ENCODE data around the gene PHC2. TPM values are rescaled to one million over a fixed set of nuclear protein-coding genes. Genes with fewer than 3 reads are reported as not detected.

PHC2 gene
- total RNA-seq, 1 donor from 2014 or later = 99.5 TPM

- Mint-ChIP-seq H3K36me3 (no peaks in the 10 kb centered on the region), H3K9me3 (no peaks in the 10 kb centered on the region), H3K4me3 (peak overlapping the region; percentile 70), H3K27me3 (ENCODE audit: low read depth) (no peaks in the 10 kb centered on the region), H3K27ac (peak overlapping the region; percentile 81), H3K4me1 (peaks cover 79% of the 10 kb centered on the region)
- no peak for DNase-seq (ENCODE audit: low spot score in 2 of 2, unreplicated experiment in 2 of 2)
- TF ChIP-seq CTCF (IDR thresholded peaks at IDR 0.05; ENCODE audit: unreplicated experiment) = no peak
Measured at GRCh38 chr1:33348676-33349080, 82.2 kb downstream of the PHC2 start.

GRCh38 chr1:33348194-33348593 is 82.7 kb downstream of the PHC2 start:
- H3K27ac Mint-ChIP-seq = peak overlapping the region; percentile 81
- no peak for DNase-seq (ENCODE audit: low spot score in 2 of 2, unreplicated experiment in 2 of 2)
- H3K4me1 Mint-ChIP-seq = peaks cover 77% of the 10 kb centered on the region
- no peaks in the 10 kb centered on the region for H3K36me3 Mint-ChIP-seq
- TF ChIP-seq CTCF (IDR thresholded peaks at IDR 0.05; ENCODE audit: unreplicated experiment) = no peak
- no peaks in the 10 kb centered on the region for H3K27me3 Mint-ChIP-seq (ENCODE audit: low read depth)
- H3K9me3 Mint-ChIP-seq = no peaks in the 10 kb centered on the region
- peak overlapping the region; percentile 70 for H3K4me3 Mint-ChIP-seq

- DNase-seq (ENCODE audit: low spot score in 2 of 2, unreplicated experiment in 2 of 2) = no peak
- no peaks in the 10 kb centered on the region for H3K36me3 Mint-ChIP-seq
- H3K27ac Mint-ChIP-seq = peak overlapping the region; percentile 81
- H3K4me1 Mint-ChIP-seq = peaks cover 76% of the 10 kb centered on the region
- peak overlapping the region; percentile 70 for H3K4me3 Mint-ChIP-seq
- no peaks in the 10 kb centered on the region for H3K27me3 Mint-ChIP-seq (ENCODE audit: low read depth)
- TF ChIP-seq CTCF (IDR thresholded peaks at IDR 0.05; ENCODE audit: unreplicated experiment) = no peak
- no peaks in the 10 kb centered on the region for H3K9me3 Mint-ChIP-seq
Measured at GRCh38 chr1:33347650-33347992, 83.3 kb downstream of the PHC2 start.

- Mint-ChIP-seq H3K36me3 (no peaks in the 10 kb centered on the region), H3K4me3 (peak overlapping the region; percentile 70), H3K27ac (peak overlapping the region; percentile 81), H3K4me1 (peaks cover 76% of the 10 kb centered on the region), H3K27me3 (ENCODE audit: low read depth) (no peaks in the 10 kb centered on the region), H3K9me3 (no peaks in the 10 kb centered on the region)
- TF ChIP-seq CTCF (IDR thresholded peaks at IDR 0.05; ENCODE audit: unreplicated experiment) = no peak
- no peak for DNase-seq (ENCODE audit: low spot score in 2 of 2, unreplicated experiment in 2 of 2)
Measured at GRCh38 chr1:33346927-33347649, 83.8 kb downstream of the PHC2 start.

GRCh38 chr1:33346533-33346926 is 84.4 kb downstream of the PHC2 start:
- Mint-ChIP-seq H3K4me1 (peaks cover 78% of the 10 kb centered on the region), H3K27ac (peak overlapping the region; percentile 81), H3K27me3 (ENCODE audit: low read depth) (no peaks in the 10 kb centered on the region), H3K4me3 (peak overlapping the region; percentile 70), H3K9me3 (no peaks in the 10 kb centered on the region), H3K36me3 (no peaks in the 10 kb centered on the region)
- no peak for TF ChIP-seq CTCF (IDR thresholded peaks at IDR 0.05; ENCODE audit: unreplicated experiment)
- no peak for DNase-seq (ENCODE audit: low spot score in 2 of 2, unreplicated experiment in 2 of 2)

Data from mesothelial cell of epicardium (in vitro differentiated cells).